ENCODE data around the gene CDH4. TPM values are rescaled to one million over a fixed set of nuclear protein-coding genes. Genes with fewer than 3 reads are reported as not detected.

Gene CDH4
- polyA plus RNA-seq, 4 donors = 0.09 to 4.1 (median 0.25) TPM

DNA sequence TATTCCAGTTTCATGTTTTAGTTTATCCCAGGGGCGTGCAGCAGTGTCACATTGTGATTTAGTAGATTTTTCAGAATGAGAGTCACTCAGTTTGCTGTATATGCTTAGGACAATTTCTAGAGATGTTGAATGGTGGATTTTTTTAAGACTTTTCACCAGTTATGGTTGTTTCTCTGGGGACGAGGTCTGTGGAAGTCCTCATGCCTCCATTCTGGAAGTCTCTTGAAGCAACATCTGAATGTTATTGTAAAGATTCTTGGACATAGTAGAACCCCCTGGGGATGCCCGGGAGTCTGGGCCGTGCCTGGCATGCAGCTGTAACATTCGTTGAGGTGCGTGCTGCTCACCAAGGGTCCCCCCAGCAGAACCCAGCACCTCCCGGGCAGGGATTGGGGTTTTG, 341.5 kb downstream of the CDH4 start:
- DNase-seq (no peak), FAIRE-seq (no peak)
- Histone ChIP-seq H3K4me3 (ENCODE audit: low read depth in 1 of 3, low read length in 3 of 3) (no peak overlapping the region), H3K36me3 (ENCODE audit: control insufficient read depth in 3 of 3, insufficient read depth in 2 of 3, low read depth in 1 of 3, low read length in 3 of 3) (no peaks in the 10 kb centered on the region), H3K27me3 (ENCODE audit: control insufficient read depth in 3 of 3, insufficient read depth in 3 of 3, low read length in 3 of 3) (peaks cover 0 to 3% (median 0%) of the 10 kb centered on the region in 3 donors), H3K9me3 (ENCODE audit: control insufficient read depth in 2 of 2, insufficient read depth in 1 of 2, low read depth in 1 of 2, low read length in 1 of 2) (peaks cover 0 to 5% of the 10 kb centered on the region in 2 donors), H3K4me1 (ENCODE audit: control insufficient read depth in 3 of 3, insufficient read depth in 2 of 3, low read depth in 1 of 3, low read length in 2 of 3) (no peaks in the 10 kb centered on the region), H3K27ac (ENCODE audit: low read depth in 1 of 3, low read length in 2 of 3) (no peak overlapping the region)
- 78 to 88% (median 83%) methylated on average over 7 of the region's 7 CpGs for WGBS, 3 donors

GRCh38 chr20:61594198-61594597, 342.1 kb downstream of the CDH4 start:
- no peaks in the 10 kb centered on the region for H3K4me1 ChIP-seq (ENCODE audit: control insufficient read depth in 3 of 3, insufficient read depth in 2 of 3, low read depth in 1 of 3, low read length in 2 of 3)
- H3K27me3 ChIP-seq (ENCODE audit: control insufficient read depth in 3 of 3, insufficient read depth in 3 of 3, low read length in 3 of 3) = peaks cover 0 to 3% (median 0%) of the 10 kb centered on the region in 3 donors
- H3K27ac ChIP-seq (ENCODE audit: low read depth in 1 of 3, low read length in 2 of 3) = no peak overlapping the region
- H3K4me3 ChIP-seq (ENCODE audit: low read depth in 1 of 3, low read length in 3 of 3) = no peak overlapping the region
- 71 to 81% (median 75%) methylated on average over 6 to 8 of the region's 8 CpGs for WGBS, 3 donors
- peaks cover 0 to 5% of the 10 kb centered on the region in 2 donors for H3K9me3 ChIP-seq (ENCODE audit: control insufficient read depth in 2 of 2, insufficient read depth in 1 of 2, low read depth in 1 of 2, low read length in 1 of 2)
- FAIRE-seq = no peak
- no peak for DNase-seq
- no peaks in the 10 kb centered on the region for H3K36me3 ChIP-seq (ENCODE audit: control insufficient read depth in 3 of 3, insufficient read depth in 2 of 3, low read depth in 1 of 3, low read length in 3 of 3)

GRCh38 chr20:61595216-61595615, 343.2 kb downstream of the CDH4 start:
- 82 to 85% (median 84%) methylated on average over 13 of the region's 13 CpGs for WGBS, 3 donors
- Histone ChIP-seq H3K27me3 (ENCODE audit: control insufficient read depth in 3 of 3, insufficient read depth in 3 of 3, low read length in 3 of 3) (peaks cover 0 to 3% (median 0%) of the 10 kb centered on the region in 3 donors), H3K4me1 (ENCODE audit: control insufficient read depth in 3 of 3, insufficient read depth in 2 of 3, low read depth in 1 of 3, low read length in 2 of 3) (no peaks in the 10 kb centered on the region), H3K27ac (ENCODE audit: low read depth in 1 of 3, low read length in 2 of 3) (no peak overlapping the region), H3K9me3 (ENCODE audit: control insufficient read depth in 2 of 2, insufficient read depth in 1 of 2, low read depth in 1 of 2, low read length in 1 of 2) (peaks cover 0 to 5% of the 10 kb centered on the region in 2 donors), H3K4me3 (ENCODE audit: low read depth in 1 of 3, low read length in 3 of 3) (no peak overlapping the region), H3K36me3 (ENCODE audit: control insufficient read depth in 3 of 3, insufficient read depth in 2 of 3, low read depth in 1 of 3, low read length in 3 of 3) (no peaks in the 10 kb centered on the region)
- FAIRE-seq (no peak), DNase-seq (no peak)

GRCh38 chr20:61596687-61597330, 344.7 kb downstream of the CDH4 start:
- Histone ChIP-seq H3K4me3 (ENCODE audit: low read depth in 1 of 3, low read length in 3 of 3) (no peak overlapping the region), H3K36me3 (ENCODE audit: control insufficient read depth in 3 of 3, insufficient read depth in 2 of 3, low read depth in 1 of 3, low read length in 3 of 3) (no peaks in the 10 kb centered on the region), H3K4me1 (ENCODE audit: control insufficient read depth in 3 of 3, insufficient read depth in 2 of 3, low read depth in 1 of 3, low read length in 2 of 3) (no peaks in the 10 kb centered on the region), H3K9me3 (ENCODE audit: control insufficient read depth in 2 of 2, insufficient read depth in 1 of 2, low read depth in 1 of 2, low read length in 1 of 2) (peaks cover 0 to 5% of the 10 kb centered on the region in 2 donors), H3K27me3 (ENCODE audit: control insufficient read depth in 3 of 3, insufficient read depth in 3 of 3, low read length in 3 of 3) (peaks cover 0 to 3% (median 0%) of the 10 kb centered on the region in 3 donors), H3K27ac (ENCODE audit: low read depth in 1 of 3, low read length in 2 of 3) (no peak overlapping the region)
- FAIRE-seq (no peak), DNase-seq (no peak)
- 62 to 79% (median 67%) methylated on average over 8 of the region's 8 CpGs for WGBS, 3 donors

- peaks cover 0 to 5% of the 10 kb centered on the region in 2 donors for H3K9me3 ChIP-seq (ENCODE audit: control insufficient read depth in 2 of 2, insufficient read depth in 1 of 2, low read depth in 1 of 2, low read length in 1 of 2)
- no peak overlapping the region for H3K27ac ChIP-seq (ENCODE audit: low read depth in 1 of 3, low read length in 2 of 3)
These were observed 345.9 kb downstream of the CDH4 start for GRCh38 chr20:61597996-61598395.

GRCh38 chr20:61598586-61598985, 346.5 kb downstream of the CDH4 start:
- peaks cover 0 to 3% (median 0%) of the 10 kb centered on the region in 3 donors for H3K27me3 ChIP-seq (ENCODE audit: control insufficient read depth in 3 of 3, insufficient read depth in 3 of 3, low read length in 3 of 3)
- H3K4me3 ChIP-seq (ENCODE audit: low read depth in 1 of 3, low read length in 3 of 3) = no peak overlapping the region
- 81 to 85% (median 82%) methylated on average over 21 of the region's 21 CpGs for WGBS, 3 donors
- H3K27ac ChIP-seq (ENCODE audit: low read depth in 1 of 3, low read length in 2 of 3) = no peak overlapping the region
- no peaks in the 10 kb centered on the region for H3K36me3 ChIP-seq (ENCODE audit: control insufficient read depth in 3 of 3, insufficient read depth in 2 of 3, low read depth in 1 of 3, low read length in 3 of 3)
- FAIRE-seq (no peak), DNase-seq (no peak)
- H3K9me3 ChIP-seq (ENCODE audit: control insufficient read depth in 2 of 2, insufficient read depth in 1 of 2, low read depth in 1 of 2, low read length in 1 of 2) = peaks cover 0 to 5% of the 10 kb centered on the region in 2 donors
- H3K4me1 ChIP-seq (ENCODE audit: control insufficient read depth in 3 of 3, insufficient read depth in 2 of 3, low read depth in 1 of 3, low read length in 2 of 3) = no peaks in the 10 kb centered on the region

More at GRCh38 chr20:61597996-61598395, 345.9 kb downstream of the CDH4 start:
- no peak overlapping the region for H3K4me3 ChIP-seq (ENCODE audit: low read depth in 1 of 3, low read length in 3 of 3)
- H3K4me1 ChIP-seq (ENCODE audit: control insufficient read depth in 3 of 3, insufficient read depth in 2 of 3, low read depth in 1 of 3, low read length in 2 of 3) = no peaks in the 10 kb centered on the region
- FAIRE-seq (no peak), DNase-seq (no peak)
- WGBS, 3 donors = 68 to 70% (median 69%) methylated on average over 7 of the region's 7 CpGs
- H3K36me3 ChIP-seq (ENCODE audit: control insufficient read depth in 3 of 3, insufficient read depth in 2 of 3, low read depth in 1 of 3, low read length in 3 of 3) = no peaks in the 10 kb centered on the region
- peaks cover 0 to 3% (median 0%) of the 10 kb centered on the region in 3 donors for H3K27me3 ChIP-seq (ENCODE audit: control insufficient read depth in 3 of 3, insufficient read depth in 3 of 3, low read length in 3 of 3)

GRCh38 chr20:61599061-61599531, 347.0 kb downstream of the CDH4 start:
- H3K27me3 ChIP-seq (ENCODE audit: control insufficient read depth in 3 of 3, insufficient read depth in 3 of 3, low read length in 3 of 3) = peaks cover 0 to 3% (median 0%) of the 10 kb centered on the region in 3 donors
- peaks cover 0 to 5% of the 10 kb centered on the region in 2 donors for H3K9me3 ChIP-seq (ENCODE audit: control insufficient read depth in 2 of 2, insufficient read depth in 1 of 2, low read depth in 1 of 2, low read length in 1 of 2)
- no peaks in the 10 kb centered on the region for H3K4me1 ChIP-seq (ENCODE audit: control insufficient read depth in 3 of 3, insufficient read depth in 2 of 3, low read depth in 1 of 3, low read length in 2 of 3)
- no peak overlapping the region for H3K4me3 ChIP-seq (ENCODE audit: low read depth in 1 of 3, low read length in 3 of 3)
- FAIRE-seq (no peak), DNase-seq (no peak)
- no peak overlapping the region for H3K27ac ChIP-seq (ENCODE audit: low read depth in 1 of 3, low read length in 2 of 3)
- WGBS, 3 donors = 60 to 66% (median 66%) methylated on average over 12 of the region's 12 CpGs
- no peaks in the 10 kb centered on the region for H3K36me3 ChIP-seq (ENCODE audit: control insufficient read depth in 3 of 3, insufficient read depth in 2 of 3, low read depth in 1 of 3, low read length in 3 of 3)

GRCh38 chr20:61599541-61599992, 347.5 kb downstream of the CDH4 start:
- no peak overlapping the region for H3K4me3 ChIP-seq (ENCODE audit: low read depth in 1 of 3, low read length in 3 of 3)
- H3K36me3 ChIP-seq (ENCODE audit: control insufficient read depth in 3 of 3, insufficient read depth in 2 of 3, low read depth in 1 of 3, low read length in 3 of 3) = no peaks in the 10 kb centered on the region
- no peak for DNase-seq
- H3K27me3 ChIP-seq (ENCODE audit: control insufficient read depth in 3 of 3, insufficient read depth in 3 of 3, low read length in 3 of 3) = peaks cover 0 to under 1% (median 0%) of the 10 kb centered on the region in 3 donors
- 53 to 83% (median 72%) methylated on average over 18 of the region's 18 CpGs for WGBS, 3 donors
- no peak overlapping the region for H3K27ac ChIP-seq (ENCODE audit: low read depth in 1 of 3, low read length in 2 of 3)
- H3K4me1 ChIP-seq (ENCODE audit: control insufficient read depth in 3 of 3, insufficient read depth in 2 of 3, low read depth in 1 of 3, low read length in 2 of 3) = no peaks in the 10 kb centered on the region
- peaks cover 0 to 5% of the 10 kb centered on the region in 2 donors for H3K9me3 ChIP-seq (ENCODE audit: control insufficient read depth in 2 of 2, insufficient read depth in 1 of 2, low read depth in 1 of 2, low read length in 1 of 2)
- no peak for FAIRE-seq
